Esophagus muscularis mucosa (tissue), 4 donors: ENCODE measurements around the gene TMIGD2. TPM values are rescaled to one million over a fixed set of nuclear protein-coding genes. Genes with fewer than 3 reads are reported as not detected.

Experiments
- DNase-seq: peaks from one replicate; pipeline ENCODE4 v3.0.0-alpha.2; 2017; ENCODE audit errors: extremely low spot score
- H3K27ac ChIP-seq, 4 donors: fragments of 200-600 bp; sonication (generic); replicated peaks in 1 of 4; 1 replicate in 3 of 4; 2 replicates in 1 of 4; pipeline ENCODE4 v1.5.1; 2016 to 2019; ENCODE audit warnings: mild to moderate bottlenecking in 1 of 4
- H3K27me3 ChIP-seq, 4 donors: fragments of 200-600 bp; sonication (generic); one replicate each; pipeline versions ENCODE4 v1.5.1 to v1.6.0; 2016 to 2019
- H3K36me3 ChIP-seq, 4 donors: fragments of 200-600 bp; sonication (generic); one replicate each; pipeline ENCODE4 v1.5.1; 2016 to 2019
- H3K4me1 ChIP-seq, 4 donors: fragments of 200-600 bp; sonication (generic); one replicate each; pipeline ENCODE4 v1.5.1; 2016 to 2019
- H3K4me3 ChIP-seq, 4 donors: fragments of 200-600 bp; sonication (generic); 1 replicate in 2 of 4; 2 replicates in 2 of 4; pipeline ENCODE4 v1.5.1; 2016 to 2019; ENCODE audit warnings: mild to moderate bottlenecking in 4 of 4, moderate library complexity in 1 of 4
- H3K9me3 ChIP-seq, 4 donors: fragments of 200-600 bp; sonication (generic); 1 replicate in 3 of 4; 2 replicates in 1 of 4; pipeline ENCODE4 v1.5.1; 2016 to 2019
- CTCF ChIP-seq, 3 experiments: fragments of 200-600 bp in 2 of 3; fragments of 450-650 bp in 1 of 3; sonication (generic) in 2 of 3; IDR thresholded peaks; one replicate each; pipeline ENCODE4 v1.5.1; 2017 to 2019; ENCODE audit warnings: antibody characterized with exemption in 3 of 3, mild to moderate bottlenecking in 2 of 3, moderate library complexity in 1 of 3
- EP300 ChIP-seq: sonication (generic); formaldehyde crosslinking; IDR thresholded peaks from one replicate; pipeline ENCODE4 v1.6.1; 2017; ENCODE audit warnings: antibody characterized with exemption
- POLR2A ChIP-seq: fragments of 450-650 bp; IDR thresholded peaks from one replicate; pipeline ENCODE4 v1.6.1; 2017; ENCODE audit warnings: antibody characterized with exemption, moderate library complexity, mild to moderate bottlenecking, low read depth
- POLR2AphosphoS5 ChIP-seq, 2 donors: sonication (generic); formaldehyde crosslinking; IDR thresholded peaks; one replicate each; pipeline ENCODE4 v1.6.1; 2017; ENCODE audit warnings: antibody characterized with exemption in 2 of 2
- WGBS: methylation state at CpG from one replicate; pipeline ENCODE4 v1.1.5; 2018; 5-methylcytosine and 5-hydroxymethylcytosine counted together
- intact Hi-C: fragments of 100-400 bp; cut with DNase I; formaldehyde crosslinking; loops from one replicate; pipeline ENCODE4 v1.15.1; 2023
- total RNA-seq, 4 donors: library from RNA; depleted of rRNA; stranded (reverse); fragments of >200 nt; gene quantifications; one replicate each; pipeline versions ENCODE4 v1.1.0 to v1.2.1, GENCODE V29; 2016

The TMIGD2 gene
- total RNA-seq, 4 donors from 2014 or later = not detected

DNA sequence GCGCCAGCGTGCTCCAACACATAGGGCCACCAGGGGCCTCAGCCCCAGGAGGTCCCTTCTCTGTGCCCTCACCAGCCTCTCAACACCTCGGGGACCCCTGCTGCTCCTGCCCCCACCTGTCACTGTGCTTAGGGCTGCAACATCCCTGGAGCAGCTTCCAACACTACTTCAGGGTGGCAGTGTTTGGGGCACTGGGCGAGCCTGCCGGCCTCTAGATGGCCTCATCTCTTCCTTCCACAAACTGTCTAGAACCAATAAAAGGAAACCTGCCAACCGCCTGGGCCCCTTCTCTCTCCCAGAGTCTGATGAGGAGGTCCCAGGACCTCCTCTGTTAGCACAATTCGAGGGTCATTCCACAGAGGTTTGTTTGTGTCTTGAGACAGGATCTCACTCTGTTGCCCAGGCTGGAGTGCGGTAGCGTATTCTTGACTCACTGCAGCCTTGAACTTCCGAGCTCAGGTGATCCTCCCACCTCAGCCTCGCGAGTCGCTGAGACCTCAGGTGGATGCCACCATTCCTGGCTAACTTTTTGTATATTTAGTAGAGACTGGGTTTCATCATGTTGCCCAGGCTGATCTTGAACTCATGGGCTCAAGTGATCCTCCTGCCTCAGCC is 33.3 kb downstream of the TMIGD2 start:
- intact Hi-C loops = loop anchor here (5.0 kb wide), 1 partner anchor 258 kb away; no protein-coding TSS in a partner anchor
- 86% methylated on average over 11 of the region's 13 CpGs for WGBS

DNA sequence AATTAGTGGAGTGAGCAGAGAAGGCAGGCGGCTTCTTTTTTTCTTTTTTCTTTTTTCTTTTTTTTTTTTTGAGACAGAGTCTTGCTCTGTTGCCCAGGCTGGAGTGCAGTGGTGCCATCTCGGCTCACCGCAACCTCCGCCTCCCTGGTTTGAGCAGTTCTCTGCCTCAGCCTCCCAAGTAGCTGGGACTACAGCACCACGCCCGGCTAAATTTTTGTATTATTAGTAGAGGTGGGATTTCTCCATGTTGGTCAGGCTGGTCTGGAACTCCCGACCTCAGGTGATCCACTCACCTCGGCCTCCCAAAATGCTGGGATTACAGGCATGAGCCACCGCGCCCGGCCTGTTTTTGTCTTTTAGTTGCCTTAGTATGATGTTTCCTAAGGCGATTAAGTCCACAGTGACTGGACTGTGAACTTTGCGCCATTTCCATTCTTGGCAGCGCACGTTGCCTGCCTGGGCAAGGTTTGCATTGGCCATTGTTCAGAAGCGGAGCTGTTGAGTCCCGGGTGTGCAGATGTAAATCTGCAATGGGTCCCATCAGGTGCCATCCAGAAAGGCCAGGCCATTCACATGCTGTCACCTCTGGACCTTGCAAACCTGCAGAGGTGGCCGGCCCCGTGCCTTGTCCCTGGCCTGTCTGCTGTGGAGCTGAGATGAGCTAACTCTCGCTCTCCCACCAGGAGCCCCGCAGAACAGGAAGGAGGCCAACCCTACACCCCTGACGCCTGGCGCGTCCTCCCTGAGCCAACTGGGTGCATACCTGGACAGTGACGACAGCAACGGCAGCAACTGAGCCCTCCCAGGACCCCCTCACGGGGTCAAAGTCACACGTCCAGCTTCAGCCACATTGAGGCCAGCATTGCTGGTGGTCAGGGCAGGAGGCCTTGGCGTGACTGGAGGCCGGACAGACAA is 34.0 kb downstream of the TMIGD2 start:
- no peak for TF ChIP-seq POLR2AphosphoS5 (IDR thresholded peaks at IDR 0.05)
- no peak for TF ChIP-seq EP300
- TF ChIP-seq POLR2A = no peak
- TF ChIP-seq CTCF (IDR thresholded peaks at IDR 0.05) = no peak
- intact Hi-C loops = loop anchor here (2.0 to 5.0 kb wide), 2 partner anchors 85 to 259 kb away; no protein-coding TSS in a partner anchor
- Histone ChIP-seq H3K4me1 (peaks cover 0 to 6% (median 2%) of the 10 kb centered on the region in 4 donors), H3K27me3 (no peaks in the 10 kb centered on the region), H3K27ac (no peak overlapping the region), H3K36me3 (peaks cover 33 to 95% (median 69%) of the 10 kb centered on the region in 4 donors), H3K9me3 (no peaks in the 10 kb centered on the region), H3K4me3 (no peak overlapping the region)
- no peak for DNase-seq
- WGBS = 88% methylated on average over 15 of the region's 30 CpGs

More for the DNA sequence above, 33.3 kb downstream of the TMIGD2 start:
- no peak for DNase-seq
- H3K27me3 ChIP-seq = no peaks in the 10 kb centered on the region
- H3K27ac ChIP-seq = no peak overlapping the region
- peaks cover 29 to 87% (median 62%) of the 10 kb centered on the region in 4 donors for H3K36me3 ChIP-seq
- H3K4me3 ChIP-seq = no peak overlapping the region
- no peak for TF ChIP-seq POLR2AphosphoS5 (IDR thresholded peaks at IDR 0.05)
- no peak for TF ChIP-seq POLR2A
- TF ChIP-seq CTCF (IDR thresholded peaks at IDR 0.05) = no peak
- TF ChIP-seq EP300 = no peak
- H3K9me3 ChIP-seq = no peaks in the 10 kb centered on the region
- peaks cover 0 to 6% (median 2%) of the 10 kb centered on the region in 4 donors for H3K4me1 ChIP-seq

- Histone ChIP-seq H3K27me3 (no peaks in the 10 kb centered on the region), H3K36me3 (peaks cover 42 to 99% (median 78%) of the 10 kb centered on the region in 4 donors), H3K4me3 (no peak overlapping the region), H3K27ac (no peak overlapping the region), H3K4me1 (peaks cover 0 to 6% (median 2%) of the 10 kb centered on the region in 4 donors), H3K9me3 (no peaks in the 10 kb centered on the region)
- 50% methylated on average over 20 of the region's 21 CpGs for WGBS
- intact Hi-C loops = loop anchor here (2.0 to 5.0 kb wide), 2 partner anchors 86 to 260 kb away; no protein-coding TSS in a partner anchor
- no peak for DNase-seq
- TF ChIP-seq POLR2A (no peak), CTCF (IDR thresholded peaks at IDR 0.05) (peak; percentile 76 to 86 (median 83))
Observed at GRCh38 chr19:4267101-4267900, 34.9 kb downstream of the TMIGD2 start.

GRCh38 chr19:4266253-4267000 is 35.8 kb downstream of the TMIGD2 start:
- intact Hi-C loops = loop anchor here (2.0 to 5.0 kb wide), 2 partner anchors 86 to 261 kb away; no protein-coding TSS in a partner anchor

More at GRCh38 chr19:4266253-4267000, 35.8 kb downstream of the TMIGD2 start:
- Histone ChIP-seq H3K9me3 (no peaks in the 10 kb centered on the region), H3K27ac (no peak overlapping the region), H3K36me3 (peaks cover 51 to 99% (median 82%) of the 10 kb centered on the region in 4 donors), H3K4me1 (peaks cover 0 to 6% (median 2%) of the 10 kb centered on the region in 4 donors), H3K27me3 (no peaks in the 10 kb centered on the region), H3K4me3 (no peak overlapping the region)
- DNase-seq = no peak
- TF ChIP-seq CTCF (IDR thresholded peaks at IDR 0.05) (no peak), POLR2AphosphoS5 (IDR thresholded peaks at IDR 0.05) (no peak)
- 93% methylated on average over 17 of the region's 18 CpGs for WGBS
